NCI-H345 treated with DMSO at 0.1 percent for 48 hours (cell line): ENCODE measurements around the gene ADAMTS17.

Experiments used
- DNase-seq: peaks from one replicate; lab custom pipeline; 2025; ENCODE audit not compliant: unreplicated experiment; lab: John Stamatoyannopoulos, UW

The ADAMTS17 gene

DNA sequence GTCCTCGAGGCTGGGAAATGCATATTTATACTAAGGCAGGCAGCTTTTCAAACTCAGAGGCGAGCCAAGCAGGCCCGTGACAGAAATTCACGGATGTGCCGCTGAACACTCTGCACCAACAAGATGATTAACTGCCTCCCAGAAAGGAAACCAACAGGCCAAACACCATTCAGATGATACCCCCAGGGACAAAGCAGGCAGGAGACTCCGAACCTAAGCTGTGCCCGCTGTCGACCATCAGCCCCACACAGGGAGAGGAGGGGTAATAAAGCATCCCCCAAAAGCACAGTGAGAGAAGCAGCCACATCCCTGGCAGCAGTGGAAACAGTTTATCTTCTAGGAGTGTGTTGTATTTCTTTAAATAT lies 31.8 kb downstream of the ADAMTS17 start:
- peak; percentile 39 for DNase-seq

DNA sequence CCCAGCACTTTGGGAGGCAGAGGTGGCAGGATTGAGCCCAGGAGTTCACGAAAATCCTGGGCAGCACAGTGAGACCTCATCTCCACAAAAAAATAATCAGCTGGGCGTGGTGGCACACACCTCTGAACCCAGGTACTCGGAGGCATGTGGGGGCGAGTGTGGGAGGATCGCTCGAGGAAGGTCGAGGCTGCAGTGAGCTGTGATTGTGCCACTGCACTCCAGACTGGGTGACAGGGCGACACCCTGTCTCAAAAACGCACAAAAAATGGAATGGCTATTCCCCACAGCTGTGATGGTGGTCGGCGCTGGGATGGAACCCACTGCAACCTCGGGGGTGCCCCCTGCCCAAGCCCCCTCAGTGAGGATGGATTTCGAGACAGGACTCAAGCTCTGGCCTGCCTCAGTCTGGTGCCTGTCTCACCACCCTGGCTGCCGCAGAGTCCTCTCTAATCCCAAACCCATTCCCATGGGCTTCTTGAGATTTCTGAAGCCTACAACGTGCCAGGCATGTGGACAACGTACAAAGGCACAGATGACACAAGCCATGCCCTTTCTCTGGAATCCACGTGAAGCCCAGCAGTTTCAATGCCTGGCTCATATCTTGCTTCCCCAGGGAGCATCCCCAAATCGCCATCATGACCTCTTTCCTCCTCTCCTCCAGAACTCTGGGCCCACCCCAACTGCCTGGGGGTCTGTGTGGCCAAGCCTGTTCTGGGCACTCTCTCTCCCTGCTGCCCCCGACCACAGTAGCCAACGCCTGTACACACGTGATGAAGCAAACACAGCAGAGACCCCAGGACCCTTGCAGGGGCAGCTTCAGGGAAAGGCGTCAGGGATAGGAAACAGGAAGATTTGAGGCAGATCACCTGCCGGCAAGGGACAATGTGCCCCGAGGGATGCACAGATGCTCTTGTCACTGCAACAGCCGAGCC lies 32.4 kb downstream of the ADAMTS17 start:
- DNase-seq = no peak

DNA sequence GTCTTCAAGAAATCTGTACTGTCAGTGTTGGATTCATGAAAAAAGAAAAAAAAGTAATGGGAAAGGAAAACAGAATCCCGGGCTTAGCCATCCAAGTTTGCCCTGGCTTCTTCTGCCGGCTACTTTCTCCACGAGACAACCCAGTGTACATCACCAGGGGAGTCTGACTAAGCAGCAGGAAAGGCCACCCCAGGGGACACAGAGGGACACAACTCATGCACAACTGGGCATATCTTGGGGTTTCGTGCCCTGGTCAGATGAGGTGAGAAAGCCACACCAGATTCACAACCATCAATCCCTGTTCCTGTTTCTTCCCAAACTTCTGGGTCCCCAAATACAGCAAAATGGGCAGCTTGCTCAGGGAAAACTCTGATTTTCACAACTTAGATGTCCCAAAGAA lies 33.2 kb downstream of the ADAMTS17 start:
- no peak for DNase-seq

DNA sequence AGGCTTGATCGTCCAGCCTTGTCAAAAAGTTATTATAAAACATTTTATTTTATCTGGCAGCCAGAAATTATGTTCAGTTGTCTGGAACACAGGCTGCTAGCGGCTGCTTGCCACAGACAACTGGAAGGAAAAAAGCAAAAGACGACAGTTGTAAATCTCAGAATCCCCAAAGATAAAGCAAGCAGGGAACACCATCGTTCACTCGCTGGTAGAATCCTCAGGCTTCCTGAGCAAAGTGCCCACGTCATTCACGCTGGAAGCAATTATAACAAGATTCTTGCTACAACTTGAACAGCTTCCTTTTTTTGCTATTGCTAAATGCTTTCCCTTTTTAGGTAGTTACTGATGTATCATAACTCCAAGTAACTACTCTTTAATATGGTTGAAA lies 33.6 kb downstream of the ADAMTS17 start:
- no peak for DNase-seq

DNA sequence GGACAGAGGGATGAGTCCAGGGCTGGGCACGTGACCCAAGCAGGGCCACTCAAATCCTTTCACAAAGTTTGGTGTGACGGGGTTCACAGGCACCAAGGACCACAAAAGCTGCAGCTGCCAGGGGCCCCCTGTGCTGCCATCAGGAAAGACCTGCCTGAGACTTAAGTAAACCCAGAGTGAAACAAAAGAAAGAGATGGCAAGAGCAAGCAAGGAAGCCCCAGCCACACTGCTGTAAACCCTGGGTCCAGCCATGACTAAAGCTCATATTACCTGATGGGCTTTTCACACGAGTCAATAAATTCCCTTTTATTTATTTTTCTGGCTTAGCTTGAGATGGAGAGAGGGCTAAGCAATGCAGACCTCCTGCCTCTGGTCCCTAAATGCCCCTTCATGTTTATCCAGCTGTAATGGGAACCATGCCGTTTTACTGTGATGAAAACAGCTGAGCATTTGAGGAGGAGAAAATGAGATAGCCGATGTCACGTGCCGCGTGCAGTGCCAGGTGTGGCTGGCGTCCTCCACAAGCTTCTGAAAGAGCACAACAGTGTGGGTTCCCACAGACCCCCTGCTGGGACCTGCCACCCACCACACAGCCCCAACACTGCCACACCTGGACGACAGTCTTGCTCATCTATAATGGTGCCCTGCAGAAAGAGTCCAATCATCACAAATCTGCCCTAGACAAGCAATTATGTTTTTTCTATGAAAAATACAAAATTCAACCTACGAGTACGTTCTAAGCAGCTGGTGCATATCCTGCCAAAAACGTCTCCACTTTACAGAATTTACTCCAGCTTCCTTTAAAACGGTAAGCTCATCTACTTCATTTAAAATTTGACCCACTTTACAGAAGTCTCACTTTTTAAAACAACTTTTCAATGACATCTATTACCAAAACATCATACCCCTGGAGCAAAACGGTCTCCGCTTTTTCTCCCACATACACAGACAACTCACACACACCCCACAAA lies 34.2 kb downstream of the ADAMTS17 start:
- peak; percentile 80 for DNase-seq

DNA sequence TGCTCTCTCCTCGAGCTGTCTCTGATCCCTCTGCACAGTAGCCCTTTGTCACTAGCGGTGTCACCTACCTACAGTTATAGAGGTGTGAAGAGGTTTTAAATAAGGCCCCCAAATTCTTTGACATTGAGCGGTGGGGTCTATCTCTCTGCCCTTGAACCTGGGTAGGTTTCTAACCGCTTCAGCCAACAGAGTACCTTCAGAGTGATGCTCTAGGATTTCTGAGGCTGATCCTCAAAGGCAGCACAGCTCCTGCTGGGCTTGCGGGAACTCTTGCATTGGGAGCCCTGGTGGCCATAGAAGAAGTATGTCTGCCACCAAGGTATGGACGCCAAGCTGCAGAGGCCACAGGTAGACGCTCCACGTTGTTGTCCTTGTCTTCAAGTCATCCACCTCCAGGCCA lies 35.7 kb downstream of the ADAMTS17 start:
- DNase-seq = no peak

DNA sequence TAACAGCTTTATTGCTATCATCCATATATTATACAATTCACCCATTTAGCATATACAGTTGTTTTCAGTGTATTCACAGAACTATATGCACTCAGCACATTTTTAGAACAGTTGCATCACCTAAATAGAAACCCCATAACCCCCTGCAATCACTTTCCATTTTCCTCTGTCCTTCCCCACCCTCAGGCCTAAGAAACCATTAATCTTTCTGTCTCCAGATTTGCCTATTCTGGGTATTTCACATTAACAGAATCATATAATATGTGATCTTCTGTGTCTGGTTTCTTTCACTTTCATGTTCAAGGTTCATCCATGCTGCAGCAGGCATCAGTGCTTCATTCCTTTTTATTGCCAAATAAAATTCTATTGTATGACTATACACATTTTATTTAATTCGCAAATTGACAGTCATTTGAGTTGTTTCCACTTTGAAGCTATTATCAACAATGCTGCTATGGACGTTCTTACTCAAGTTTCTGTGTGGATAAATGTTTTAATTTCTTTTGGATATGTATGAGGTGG lies 39.8 kb downstream of the ADAMTS17 start:
- DNase-seq = no peak

DNA sequence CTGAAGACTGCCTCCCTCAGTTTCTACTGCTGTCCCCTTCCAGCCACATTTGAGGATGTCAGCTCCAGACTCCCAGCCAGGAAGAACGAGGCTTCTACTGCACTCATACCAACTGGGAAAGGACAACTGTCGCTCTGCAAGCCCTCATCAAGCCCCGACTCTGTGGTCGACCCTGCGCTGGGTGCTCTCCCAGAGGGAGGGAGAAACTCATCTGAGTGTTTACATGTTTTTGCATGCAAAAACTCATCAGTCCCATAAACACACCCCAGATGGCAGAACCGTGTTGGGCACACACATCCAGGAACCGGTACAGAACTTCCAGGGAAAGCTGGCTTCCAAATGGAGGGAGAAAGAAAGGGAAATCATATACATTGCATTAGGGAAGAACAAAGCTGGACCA lies 43.5 kb downstream of the ADAMTS17 start:
- no peak for DNase-seq

DNA sequence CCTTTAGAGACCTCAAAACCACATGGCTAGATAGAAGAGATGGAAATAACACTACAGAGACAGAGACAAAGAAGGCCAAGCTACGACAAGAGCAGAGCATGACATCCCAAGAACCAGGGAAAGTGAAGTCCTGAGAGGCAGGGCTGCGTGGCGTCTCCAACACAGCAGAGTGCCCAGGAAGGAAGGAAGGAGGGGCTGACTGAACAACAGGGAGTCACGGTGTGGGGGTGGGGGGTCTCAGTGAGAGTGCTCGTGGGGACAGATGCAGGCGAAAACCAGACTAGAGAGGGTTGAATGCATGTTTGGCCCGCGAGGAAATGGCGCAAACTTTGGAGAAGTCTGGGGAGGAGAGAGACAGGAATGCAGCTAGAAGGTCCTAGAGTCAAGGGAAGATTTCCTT lies 44.0 kb downstream of the ADAMTS17 start:
- no peak for DNase-seq

DNA sequence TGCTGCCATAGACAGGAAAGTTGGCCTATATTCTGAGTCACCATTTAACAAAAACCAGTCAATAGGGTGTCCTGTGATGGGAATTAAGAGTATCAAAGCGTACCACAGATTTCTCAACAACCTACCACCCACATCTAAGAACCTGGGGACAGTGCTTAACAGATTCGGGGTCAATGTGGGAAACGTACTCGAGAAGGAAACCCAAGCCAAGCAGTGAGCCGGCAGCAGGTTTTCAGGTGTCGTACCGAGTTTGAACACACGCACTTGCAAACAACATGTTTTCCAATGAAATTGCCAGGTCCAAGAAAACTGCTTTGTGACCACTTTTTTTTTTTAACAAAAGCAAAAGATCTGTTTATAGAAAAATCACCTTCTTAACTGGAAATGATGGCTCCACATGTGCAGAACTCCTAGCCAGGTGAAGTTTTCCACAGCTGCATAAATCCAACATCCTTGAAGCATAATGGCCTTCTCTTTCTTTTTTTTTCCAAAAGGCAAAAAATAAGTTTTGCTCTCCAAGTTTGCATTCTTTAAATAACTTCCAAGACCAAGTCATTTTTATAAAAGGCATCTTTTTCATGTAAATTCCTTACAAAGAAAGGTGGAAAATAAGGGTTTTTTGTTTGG lies 45.7 kb downstream of the ADAMTS17 start:
- DNase-seq = no peak

DNA sequence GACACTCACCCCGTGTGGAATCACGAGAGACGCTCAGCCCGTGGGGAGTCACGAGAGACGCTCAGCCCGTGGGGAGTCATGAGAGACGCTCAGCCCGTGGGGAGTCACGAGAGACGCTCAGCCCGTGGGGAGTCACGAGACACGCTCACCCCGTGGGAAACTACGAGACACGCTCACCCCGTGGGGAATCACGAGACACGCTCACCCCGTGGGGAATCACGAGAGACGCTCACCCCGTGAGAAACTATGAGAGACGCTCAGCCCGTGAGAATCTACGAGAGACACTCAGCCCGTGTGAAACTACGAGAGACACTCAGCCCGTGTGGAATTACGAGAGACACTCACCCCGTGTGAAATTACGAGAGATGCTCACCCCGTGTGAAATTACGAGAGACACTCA lies 49.8 kb downstream of the ADAMTS17 start:
- DNase-seq = no peak

DNA sequence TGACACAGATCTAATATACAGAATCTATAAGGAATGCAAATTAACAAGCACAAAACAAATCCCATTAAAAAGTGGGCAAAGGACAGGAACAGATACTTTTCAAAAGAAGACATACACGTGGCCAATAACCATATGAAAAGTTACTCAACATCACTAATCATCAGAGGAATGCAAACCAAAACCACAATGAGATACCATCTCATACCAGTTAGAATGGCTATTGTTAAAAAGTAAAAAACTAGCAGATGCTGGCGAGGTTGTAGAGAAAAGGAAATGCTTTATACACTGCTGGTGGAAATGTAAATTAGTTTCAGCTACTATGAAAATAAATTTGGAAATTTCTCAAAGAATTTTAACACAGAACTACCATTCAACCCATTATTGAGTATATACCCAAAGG lies 50.7 kb downstream of the ADAMTS17 start:
- no peak for DNase-seq

DNA sequence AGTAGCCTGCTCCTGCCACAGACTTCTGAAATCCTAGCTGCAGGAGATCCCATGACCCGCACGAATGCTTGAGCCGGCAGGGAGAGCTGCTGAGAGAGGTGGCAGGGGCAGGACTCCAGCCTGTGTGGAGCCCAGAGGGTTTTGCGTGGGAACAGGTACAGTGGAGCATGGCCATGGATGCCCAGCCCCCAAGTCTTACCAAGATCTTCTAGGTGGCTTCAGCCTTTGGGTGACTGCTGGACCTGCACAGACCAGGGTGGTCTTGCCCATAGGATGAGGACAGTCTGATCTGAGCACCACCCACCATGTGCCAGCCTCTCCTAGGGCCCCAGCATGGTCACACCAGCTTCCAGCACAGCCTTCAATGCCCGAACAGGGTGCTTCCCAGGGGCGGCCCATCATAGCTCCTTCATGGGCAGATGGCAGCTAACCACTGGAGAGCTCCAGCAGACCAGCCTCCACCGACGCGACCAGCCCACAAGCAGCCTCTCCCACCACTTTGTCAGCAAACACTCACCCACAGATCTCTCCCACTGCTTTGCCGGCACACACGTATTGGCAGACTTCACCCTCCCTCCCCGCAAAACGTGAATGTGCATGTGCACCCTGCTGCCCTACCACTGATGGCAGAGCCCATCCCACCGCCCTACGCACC lies 56.0 kb downstream of the ADAMTS17 start:
- no peak for DNase-seq

DNA sequence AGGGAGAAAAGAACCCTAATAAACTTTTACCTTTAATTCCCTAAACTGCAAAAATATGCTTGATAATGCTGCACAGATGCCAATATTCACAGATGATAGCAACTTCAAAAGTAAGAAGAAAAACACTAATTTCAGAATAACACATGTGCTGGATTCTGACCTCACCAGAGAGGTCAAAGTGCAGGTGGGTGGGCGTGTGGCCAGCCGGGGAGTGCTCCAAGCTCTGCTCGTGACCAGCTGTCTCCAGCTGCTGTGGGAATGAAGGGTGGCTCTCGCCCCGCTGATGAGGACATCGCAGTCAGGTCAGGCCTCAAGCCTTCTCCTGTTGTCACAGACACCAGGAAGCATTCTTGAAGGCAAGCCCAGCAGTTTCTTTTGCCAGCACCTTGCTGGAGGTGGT lies 57.1 kb downstream of the ADAMTS17 start:
- no peak for DNase-seq

DNA sequence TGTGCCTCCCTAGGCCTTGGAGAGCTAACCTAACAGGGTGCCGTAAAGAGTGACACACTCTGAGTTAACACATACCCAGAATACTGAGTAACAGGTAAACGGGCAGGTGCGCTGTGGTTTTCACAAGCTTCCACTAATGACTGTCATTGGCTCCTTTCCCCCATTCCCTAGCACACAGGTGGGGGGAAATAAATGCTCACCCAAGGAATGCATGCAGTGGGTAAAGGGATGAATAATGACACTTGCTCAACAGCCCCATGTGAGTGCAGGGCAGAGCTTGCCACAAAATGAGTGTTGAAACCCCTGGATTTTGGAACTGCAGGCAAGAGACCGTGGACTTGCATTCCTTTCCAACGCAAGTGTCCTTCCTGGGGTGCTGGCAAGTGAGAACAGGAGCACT lies 57.6 kb downstream of the ADAMTS17 start:
- no peak for DNase-seq

DNA sequence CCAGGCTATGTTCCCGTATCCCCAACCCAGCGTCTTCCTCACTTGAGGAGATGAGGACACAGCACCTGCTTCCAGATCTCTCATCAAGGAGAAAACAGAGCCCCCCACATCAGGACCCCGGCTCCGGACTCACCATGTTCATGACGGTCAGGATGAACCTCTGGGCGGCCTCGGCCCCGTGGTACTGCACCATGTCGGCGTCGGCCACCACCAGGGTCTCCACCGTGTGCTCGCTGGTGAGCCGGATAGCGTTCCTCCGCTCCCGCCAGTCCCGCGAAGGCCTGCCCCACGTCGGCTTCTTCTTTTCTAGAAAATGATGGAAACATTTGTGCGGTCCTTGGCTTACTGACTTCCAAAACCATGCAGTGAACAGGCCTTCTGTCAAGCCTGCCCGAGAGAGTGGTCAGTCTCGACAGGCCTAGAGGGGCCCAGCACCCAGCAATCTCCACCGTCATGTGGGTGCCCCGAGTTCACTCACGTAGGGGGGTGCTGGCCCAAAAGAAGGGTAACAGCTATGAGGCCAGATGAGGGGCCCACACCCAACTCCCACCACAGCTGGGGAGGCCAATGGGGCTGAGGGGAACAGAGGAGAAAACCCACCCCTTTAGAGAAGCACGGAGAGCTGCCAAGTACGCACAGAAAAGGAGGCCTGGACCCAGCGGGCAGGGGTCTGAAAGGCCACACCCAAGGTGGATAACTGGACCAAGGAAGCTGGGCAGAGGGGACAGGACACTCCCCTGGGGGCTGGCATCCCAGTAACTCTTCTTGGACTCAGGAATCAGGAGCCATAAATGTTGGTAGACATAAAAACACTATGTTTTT lies 60.5 kb downstream of the ADAMTS17 start:
- DNase-seq = no peak

DNA sequence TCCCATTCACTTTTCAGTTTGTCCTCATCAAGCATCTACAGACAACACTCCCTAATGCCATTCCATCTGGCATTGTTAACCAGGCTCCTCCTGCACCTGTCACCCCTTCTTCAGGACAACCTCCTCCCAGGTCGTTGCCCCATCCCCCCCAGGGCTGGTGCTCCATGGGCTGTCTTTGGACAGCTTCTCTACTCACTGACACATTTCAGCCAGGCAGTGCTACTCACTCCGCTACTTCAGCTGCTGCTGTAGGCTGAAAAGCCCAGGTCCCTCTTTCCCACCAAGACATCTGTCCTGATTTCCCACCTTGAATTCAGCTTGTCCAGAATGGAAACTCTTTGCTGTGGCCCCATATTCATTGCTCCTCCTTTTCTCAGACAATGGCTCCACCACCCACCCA lies 61.9 kb downstream of the ADAMTS17 start:
- no peak for DNase-seq

DNA sequence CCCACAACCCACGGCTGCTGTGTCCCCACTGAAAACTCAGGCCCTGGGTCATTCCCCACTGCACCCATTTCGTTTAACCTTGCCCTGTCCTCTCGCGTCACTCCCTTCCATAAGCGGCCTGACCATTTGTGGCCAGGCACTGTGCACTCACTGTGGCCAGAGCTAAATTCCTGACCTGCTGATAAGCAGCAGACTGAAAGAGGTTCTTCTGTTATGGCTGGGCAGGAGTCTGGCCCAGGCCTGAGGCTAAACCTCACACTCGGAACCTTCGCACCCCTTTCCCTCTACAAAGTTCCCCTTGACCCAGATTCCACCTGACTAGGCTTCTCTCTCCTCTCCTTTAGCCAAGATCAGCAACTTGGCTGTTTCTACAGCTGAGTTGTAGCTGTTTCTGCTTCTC lies 62.3 kb downstream of the ADAMTS17 start:
- no peak for DNase-seq

DNA sequence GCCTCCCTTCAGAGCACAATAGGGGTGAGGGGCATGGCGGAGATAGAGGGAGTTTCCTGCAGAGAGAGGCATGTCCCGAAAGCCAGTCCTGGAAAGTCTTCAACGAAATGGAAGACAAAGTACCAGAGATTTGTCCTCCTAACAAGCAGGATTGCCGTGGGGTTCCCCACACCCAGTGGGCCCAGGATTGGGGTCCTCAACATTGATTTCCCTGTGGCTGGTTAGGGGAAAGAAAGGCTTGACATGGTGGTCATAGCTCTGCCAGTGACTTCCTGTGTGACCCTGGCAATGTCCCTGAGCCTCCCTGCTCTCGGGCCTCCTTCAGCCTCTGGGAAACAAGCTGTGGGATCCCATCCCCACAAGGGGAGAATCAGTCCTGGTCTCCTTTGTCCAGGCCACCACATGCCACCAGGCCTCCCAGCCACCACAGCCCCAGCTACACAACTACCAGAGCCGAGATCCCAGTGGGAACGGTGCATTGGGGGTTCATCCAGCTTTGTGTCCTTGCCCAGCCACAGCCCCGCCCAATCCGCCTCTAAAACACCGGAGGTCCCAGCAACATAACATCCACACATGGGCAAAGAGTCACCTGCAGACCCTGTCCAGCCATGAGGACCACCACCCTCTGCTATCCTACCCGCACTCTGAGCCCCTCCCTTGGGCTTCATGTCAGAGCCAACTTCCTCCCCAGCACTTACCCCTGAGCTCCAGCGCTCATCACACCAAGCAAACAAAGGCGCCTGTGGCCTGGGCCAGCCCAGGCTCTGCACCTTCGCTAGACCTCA lies 63.0 kb downstream of the ADAMTS17 start:
- no peak for DNase-seq
